Colon (tissue), 2 donors: ENCODE measurements around the gene SH3PXD2B.
"Not testable (repeated sequence)": the region's sequence is repeated elsewhere in the genome, so short reads cannot be mapped to it uniquely, and the experiment has no call there.

Experiments used
- FAIRE-seq: peaks from 2 replicates; lab custom pipeline; 2012; peaks lifted over from hg19 to GRCh38; lab: Jason Lieb, UNC
- donor health status: control.
- donor health status: control.

Gene SH3PXD2B

DNA sequence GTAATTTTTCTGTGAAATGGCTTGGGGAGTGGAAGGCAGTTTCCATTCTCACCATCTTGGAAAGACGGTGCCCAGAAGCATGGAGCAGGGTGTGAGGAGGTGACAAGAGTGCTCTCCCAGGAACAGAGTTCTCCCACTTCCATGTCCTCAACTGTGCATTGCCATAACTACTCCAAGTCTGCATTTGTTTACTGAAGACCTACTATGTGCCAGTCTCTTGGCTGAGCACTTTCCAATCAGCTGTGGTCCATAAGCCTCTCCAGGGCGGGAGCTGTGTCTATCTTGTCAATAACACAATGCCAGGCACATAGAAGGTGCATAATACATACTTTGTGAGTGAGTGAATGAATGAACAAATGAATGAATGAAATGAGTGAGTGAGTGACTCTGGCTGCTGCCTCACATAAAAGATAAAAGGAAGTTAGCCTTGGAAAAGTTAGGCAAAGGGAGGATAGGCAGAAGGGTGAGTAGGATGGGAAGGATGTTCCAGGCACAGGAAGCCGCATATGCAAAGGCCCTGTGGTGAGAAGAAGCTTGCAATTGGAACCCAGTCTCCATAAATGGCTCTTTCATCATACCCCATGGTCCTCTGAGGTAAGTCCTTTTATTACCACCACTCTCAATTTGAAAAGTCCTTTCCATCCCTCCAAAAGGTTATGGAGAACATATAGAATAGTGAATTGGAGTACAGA is 31.3 kb upstream of the SH3PXD2B start:
- no peak for FAIRE-seq

- FAIRE-seq = no peak
These were observed 30.3 kb upstream of the SH3PXD2B start for GRCh38 chr5:172484664-172485063.

DNA sequence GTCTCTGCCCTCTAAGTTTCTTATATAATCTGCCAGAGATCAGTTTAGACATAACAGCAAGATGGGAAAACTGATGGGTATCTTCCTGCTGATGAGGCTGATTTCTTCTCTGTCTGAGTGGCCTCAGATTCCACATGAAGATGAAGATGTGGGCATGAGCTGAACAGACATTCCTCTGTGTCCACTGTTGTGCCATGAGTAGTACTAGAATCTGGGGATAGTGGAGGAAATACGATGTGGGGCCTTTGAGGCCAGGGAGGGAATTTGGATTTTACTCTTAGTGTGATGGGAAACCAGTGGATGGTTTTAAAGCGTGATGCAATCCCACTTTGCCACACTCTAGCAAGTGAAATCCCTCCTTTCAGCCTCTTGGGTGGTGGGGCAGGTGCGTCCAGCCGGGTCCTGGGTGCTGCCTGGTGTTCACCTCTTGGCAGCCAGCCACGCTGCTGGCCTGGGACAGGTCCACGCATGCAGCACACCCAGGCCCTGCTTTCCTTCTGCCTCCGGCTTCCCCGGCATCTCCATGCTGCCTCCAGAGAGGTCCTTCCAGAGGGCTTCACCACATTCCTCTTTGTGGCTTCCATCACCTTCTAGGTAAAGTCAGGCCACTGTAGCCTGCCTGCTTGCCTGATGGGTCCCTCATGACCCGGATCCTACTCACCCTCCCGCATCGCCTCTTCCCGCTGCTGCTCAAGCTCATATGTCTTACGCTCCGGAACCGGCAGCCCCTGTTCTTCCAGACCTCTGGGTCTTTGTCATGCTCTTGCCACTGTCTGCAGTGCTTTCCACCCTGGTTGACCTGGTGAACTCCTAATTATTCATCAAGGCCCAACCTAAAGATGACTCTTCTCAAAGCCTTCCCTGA is 28.1 kb upstream of the SH3PXD2B start:
- FAIRE-seq = no peak

- FAIRE-seq = no peak
These were observed 26.9 kb upstream of the SH3PXD2B start for GRCh38 chr5:172481011-172481800.

GRCh38 chr5:172479784-172480115 is 25.4 kb upstream of the SH3PXD2B start:
- no peak for FAIRE-seq

DNA sequence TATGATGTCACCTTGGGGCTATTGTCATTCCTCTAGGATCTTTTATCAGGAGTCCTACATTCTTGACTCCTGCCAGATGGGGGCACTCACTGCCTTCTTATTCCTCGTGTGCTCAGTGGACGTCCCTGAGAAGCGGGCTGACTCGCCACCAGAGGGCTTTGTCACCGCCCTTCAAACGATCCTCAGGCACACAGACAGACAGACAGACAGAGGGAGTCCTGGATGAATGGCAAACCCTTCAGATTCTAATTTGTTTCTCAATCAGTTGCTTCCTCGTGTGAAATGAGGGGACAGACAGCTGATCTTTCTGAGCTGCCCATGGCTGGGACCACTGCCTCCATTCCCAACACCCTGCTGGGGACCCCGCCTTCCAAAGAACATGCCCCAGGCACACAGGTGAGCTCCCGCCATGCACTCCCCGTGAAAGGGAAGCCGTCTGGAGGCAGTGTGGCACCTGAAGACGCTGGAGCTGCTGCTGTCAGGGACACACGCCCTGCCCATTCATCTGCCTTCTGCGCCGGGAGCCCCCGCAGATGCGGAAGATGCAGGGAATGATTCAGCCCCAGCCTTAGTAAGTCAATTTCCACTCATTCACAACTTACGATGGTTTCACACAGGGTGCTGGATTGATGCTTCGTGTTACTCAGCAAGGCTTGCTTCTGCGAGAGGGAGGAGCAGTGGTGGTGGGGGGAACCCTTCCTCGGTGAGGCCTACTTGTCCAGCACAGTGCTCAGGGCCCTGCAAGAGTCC is 24.9 kb upstream of the SH3PXD2B start:
- no peak for FAIRE-seq

GRCh38 chr5:172478695-172479033 is 24.3 kb upstream of the SH3PXD2B start:
- FAIRE-seq = not testable (repeated sequence)

GRCh38 chr5:172478256-172478655 is 23.9 kb upstream of the SH3PXD2B start:
- no peak for FAIRE-seq

GRCh38 chr5:172477466-172477865 is 23.1 kb upstream of the SH3PXD2B start:
- FAIRE-seq = no peak

DNA sequence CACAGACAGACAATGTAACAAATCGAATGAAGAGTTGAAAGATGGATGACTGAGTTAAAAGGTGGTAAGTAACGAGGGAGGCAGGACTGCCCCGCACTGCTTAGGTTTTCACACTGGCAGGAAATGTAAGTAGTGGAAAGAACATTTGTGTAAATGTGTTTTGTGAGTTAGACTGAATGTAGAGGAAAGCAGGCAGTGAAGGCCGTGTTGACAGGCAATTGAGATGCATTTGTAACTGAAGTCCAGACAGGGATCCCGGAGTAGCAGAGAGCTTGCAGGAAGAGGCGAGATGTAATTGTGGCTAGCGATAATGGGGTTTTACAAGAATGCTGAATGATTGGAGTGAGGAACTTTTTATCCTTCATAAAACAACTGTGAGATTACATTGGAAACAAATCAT is 20.0 kb upstream of the SH3PXD2B start:
- FAIRE-seq = no peak

- no peak for FAIRE-seq
These were observed 19.1 kb upstream of the SH3PXD2B start for GRCh38 chr5:172473427-172473826.

GRCh38 chr5:172469697-172470096 is 15.4 kb upstream of the SH3PXD2B start:
- no peak for FAIRE-seq

DNA sequence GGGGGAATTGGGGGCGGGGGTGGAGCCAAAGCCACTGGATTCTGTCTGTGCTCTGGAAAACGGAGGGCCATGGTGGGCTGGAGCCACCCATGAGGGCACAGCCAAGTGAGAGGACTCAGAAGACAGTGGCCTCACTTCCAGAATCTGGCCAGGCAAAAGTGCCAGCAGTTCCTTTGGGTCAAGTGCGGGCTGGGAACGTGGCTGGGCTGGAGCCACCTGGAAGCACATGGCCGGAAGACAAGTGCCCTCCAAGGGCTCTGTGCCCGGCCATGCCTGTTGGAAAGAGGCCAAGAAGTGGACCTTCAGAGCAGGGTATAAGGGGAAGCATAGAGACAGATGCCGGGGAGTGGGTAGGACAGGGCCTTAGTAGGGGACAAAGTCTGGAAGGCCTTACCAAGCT is 11.7 kb upstream of the SH3PXD2B start:
- no peak for FAIRE-seq

DNA sequence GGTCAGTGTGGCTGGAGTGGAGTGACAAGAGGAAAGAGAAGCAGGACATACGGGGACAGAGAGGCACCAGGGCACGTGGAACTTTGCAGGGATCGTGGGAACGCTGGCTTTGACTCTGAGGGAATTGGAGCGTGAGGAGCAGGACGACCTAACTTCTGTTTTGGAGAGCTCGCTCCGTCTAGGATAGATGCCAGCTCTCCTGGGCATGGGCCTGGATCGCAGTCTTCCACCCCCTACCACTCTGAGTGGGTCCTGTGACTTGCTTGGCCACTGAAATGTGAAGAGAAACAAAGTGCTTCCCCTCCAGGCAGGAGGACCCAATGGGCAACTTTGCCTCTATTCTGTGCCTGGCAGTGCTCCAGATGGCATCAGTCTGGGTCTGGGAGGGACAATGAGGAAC is 8.7 kb upstream of the SH3PXD2B start:
- FAIRE-seq = no peak

DNA sequence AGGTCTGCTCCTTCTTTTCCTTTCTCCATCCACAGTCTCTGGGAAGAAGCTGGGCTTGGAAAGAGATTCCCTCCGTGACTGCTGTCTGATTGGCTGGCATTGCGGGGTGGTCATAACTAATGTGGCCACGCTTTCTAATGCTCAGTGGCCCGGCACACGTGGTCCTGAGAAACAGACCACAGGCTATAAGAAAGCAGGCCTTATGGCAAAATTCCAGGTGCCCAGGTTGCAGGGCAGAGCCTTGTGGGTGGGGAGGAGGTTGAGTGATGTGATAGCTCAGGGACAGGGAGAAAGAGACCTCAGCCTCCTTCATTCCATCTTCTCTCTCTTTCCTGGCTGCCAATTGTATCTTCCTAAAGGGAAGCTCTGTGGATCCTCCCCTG is 5.4 kb upstream of the SH3PXD2B start:
- no peak for FAIRE-seq

GRCh38 chr5:172458976-172459782 is 4.9 kb upstream of the SH3PXD2B start:
- FAIRE-seq = no peak

DNA sequence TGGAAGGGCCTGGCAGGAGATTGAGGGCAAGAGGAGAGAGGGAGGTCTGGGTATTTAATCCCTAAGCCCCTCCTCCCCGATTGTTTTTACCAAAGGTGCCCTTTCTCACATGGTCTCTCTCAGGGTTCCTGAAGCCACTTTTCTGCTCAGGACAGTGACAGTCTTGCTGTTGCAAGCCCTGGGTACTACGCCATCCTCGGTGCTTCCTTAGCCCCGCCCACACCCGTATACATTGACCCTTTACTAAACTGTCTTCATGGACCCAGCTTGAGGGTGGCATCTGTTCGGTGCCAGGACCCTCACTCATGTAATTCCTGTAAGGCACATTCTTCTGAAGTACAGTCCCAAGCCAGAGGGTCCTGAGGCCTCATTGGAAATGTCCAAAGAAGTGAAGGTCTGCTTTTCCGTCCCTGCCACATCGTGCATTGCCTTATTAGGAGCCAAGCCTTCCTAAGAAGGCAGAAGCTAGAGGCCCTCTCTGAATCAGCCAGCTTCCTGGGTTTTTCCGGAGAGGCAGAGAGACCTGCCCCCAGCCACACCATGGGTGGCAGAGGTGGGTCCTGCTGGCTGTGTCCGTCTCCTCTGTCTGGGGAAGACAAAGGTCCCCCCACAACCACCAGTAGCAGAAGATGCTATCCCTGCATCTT is 1.9 kb upstream of the SH3PXD2B start:
- no peak for FAIRE-seq

- no peak for FAIRE-seq
These were observed 1.3 kb upstream of the SH3PXD2B start for GRCh38 chr5:172455511-172456061.

- FAIRE-seq = no peak
These were observed 709 bp upstream of the SH3PXD2B start for GRCh38 chr5:172455087-172455381.

- FAIRE-seq = no peak
These were observed 353 bp downstream of the SH3PXD2B start for GRCh38 chr5:172453986-172454357.
